Subcutaneous abdominal adipose tissue (tissue), 5 donors: Measurements from ENCODE around the gene FEM1C.

Experiments
- H3K27ac ChIP-seq: one replicate; pipeline ENCODE4 v1.7.0; 2013; ENCODE audit warnings: low read depth, mild to moderate bottlenecking, inconsistent platforms, low read length, moderate library complexity
- H3K27me3 ChIP-seq, 5 donors: one replicate each; pipeline ENCODE4 v1.7.0; 2013; ENCODE audit warnings: low read length in 5 of 5, inconsistent platforms in 1 of 5; ENCODE audit not compliant: control insufficient read depth in 5 of 5, insufficient read depth in 4 of 5
- H3K36me3 ChIP-seq, 5 donors: one replicate each; pipeline ENCODE4 v1.7.0; 2013; ENCODE audit warnings: low read length in 5 of 5; ENCODE audit not compliant: control insufficient read depth in 5 of 5, insufficient read depth in 5 of 5
- H3K4me1 ChIP-seq, 5 donors: one replicate each; pipeline ENCODE4 v1.7.0; 2013; ENCODE audit warnings: low read length in 5 of 5, mild to moderate bottlenecking in 3 of 5, moderate library complexity in 1 of 5; ENCODE audit not compliant: control insufficient read depth in 5 of 5, insufficient read depth in 5 of 5
- H3K4me3 ChIP-seq, 5 donors: one replicate each; pipeline ENCODE4 v1.7.0; 2013; ENCODE audit warnings: low read length in 5 of 5, low read depth in 1 of 5
- H3K9ac ChIP-seq, 5 donors: one replicate each; pipeline ENCODE4 v1.7.0; 2013; ENCODE audit warnings: low read length in 5 of 5, mild to moderate bottlenecking in 4 of 5, moderate library complexity in 3 of 5
- H3K9me3 ChIP-seq, 5 donors: one replicate each; pipeline ENCODE4 v1.7.0; 2013; ENCODE audit warnings: low read length in 5 of 5; ENCODE audit not compliant: control insufficient read depth in 5 of 5
- donor health status: healthy.
- donor health status: healthy.
- donor health status: healthy.
- donor health status: healthy.
- donor health status: healthy.

Gene FEM1C

GRCh38 chr5:115558388-115558956, 13.9 kb upstream of the FEM1C start:
- no peak overlapping the region for H3K4me3 ChIP-seq
- H3K4me1 ChIP-seq = peaks cover 0 to 12% (median 0%) of the 10 kb centered on the region in 5 donors
- H3K9me3 ChIP-seq = no peaks in the 10 kb centered on the region
- H3K27me3 ChIP-seq = no peaks in the 10 kb centered on the region
- H3K36me3 ChIP-seq = no peaks in the 10 kb centered on the region
- no peak overlapping the region for H3K9ac ChIP-seq
- H3K27ac ChIP-seq = no peak overlapping the region

- Histone ChIP-seq H3K4me3 (no peak overlapping the region), H3K9me3 (no peaks in the 10 kb centered on the region), H3K36me3 (no peaks in the 10 kb centered on the region), H3K27ac (no peak overlapping the region), H3K4me1 (peaks cover 0 to 12% (median 0%) of the 10 kb centered on the region in 5 donors), H3K27me3 (no peaks in the 10 kb centered on the region), H3K9ac (no peak overlapping the region)
Observed at GRCh38 chr5:115557667-115558387, 13.3 kb upstream of the FEM1C start.

DNA sequence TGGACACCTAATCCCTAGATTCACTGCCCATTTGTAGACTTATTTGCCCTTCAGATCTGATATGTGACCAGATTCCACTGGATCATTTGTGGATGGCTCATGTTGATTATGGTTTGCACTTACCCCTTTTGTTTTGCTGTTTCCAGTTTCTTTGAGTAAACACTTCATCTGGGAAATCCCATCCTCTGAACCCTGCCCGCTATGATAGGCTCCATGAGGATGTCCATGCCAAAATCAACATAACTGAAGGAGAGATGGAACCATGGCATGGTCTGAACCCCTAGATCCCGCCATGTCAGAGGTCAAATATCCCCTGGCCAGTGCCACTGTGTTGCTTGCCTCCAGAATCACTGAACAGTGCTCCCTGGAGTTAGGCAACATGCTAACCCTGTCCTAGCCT, 11.7 kb upstream of the FEM1C start:
- no peaks in the 10 kb centered on the region for H3K9me3 ChIP-seq
- H3K9ac ChIP-seq = no peak overlapping the region
- no peaks in the 10 kb centered on the region for H3K36me3 ChIP-seq
- no peaks in the 10 kb centered on the region for H3K27me3 ChIP-seq
- no peak overlapping the region for H3K27ac ChIP-seq
- peaks cover 0 to 12% (median 0%) of the 10 kb centered on the region in 5 donors for H3K4me1 ChIP-seq
- no peak overlapping the region for H3K4me3 ChIP-seq

GRCh38 chr5:115555084-115555633, 10.6 kb upstream of the FEM1C start:
- H3K4me3 ChIP-seq = no peak overlapping the region
- no peaks in the 10 kb centered on the region for H3K36me3 ChIP-seq
- no peak overlapping the region for H3K27ac ChIP-seq
- peaks cover 0 to 16% (median 0%) of the 10 kb centered on the region in 5 donors for H3K4me1 ChIP-seq
- H3K27me3 ChIP-seq = no peaks in the 10 kb centered on the region
- no peak overlapping the region for H3K9ac ChIP-seq
- H3K9me3 ChIP-seq = no peaks in the 10 kb centered on the region

DNA sequence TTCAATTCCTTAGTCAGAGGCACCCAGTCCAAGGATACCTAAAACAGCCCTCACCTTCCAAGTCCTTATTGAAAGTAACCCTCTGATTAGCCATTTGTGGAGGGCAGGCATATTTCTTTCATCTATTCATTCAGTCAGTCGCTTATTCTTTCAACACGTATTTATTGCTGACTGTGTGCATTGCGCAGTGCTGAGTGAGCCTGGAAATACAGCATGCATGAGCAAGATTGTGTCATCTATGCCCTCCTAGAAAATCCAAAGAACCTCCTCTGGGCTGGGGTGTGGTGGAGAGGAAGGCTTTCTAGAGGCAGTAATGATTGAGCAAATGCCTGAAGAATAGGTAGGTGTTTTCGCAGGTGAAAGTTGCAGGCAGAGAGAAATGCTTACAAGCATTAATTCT, 8.5 kb upstream of the FEM1C start:
- Histone ChIP-seq H3K27me3 (no peaks in the 10 kb centered on the region), H3K4me1 (peaks cover 0 to 13% (median 0%) of the 10 kb centered on the region in 5 donors), H3K36me3 (no peaks in the 10 kb centered on the region), H3K9me3 (no peaks in the 10 kb centered on the region), H3K4me3 (no peak overlapping the region), H3K27ac (no peak overlapping the region), H3K9ac (no peak overlapping the region)

- Histone ChIP-seq H3K9ac (no peak overlapping the region), H3K27ac (no peak overlapping the region), H3K4me1 (peaks cover 0 to 5% (median 0%) of the 10 kb centered on the region in 5 donors), H3K36me3 (no peaks in the 10 kb centered on the region), H3K9me3 (peaks cover 0 to 1% (median 0%) of the 10 kb centered on the region in 5 donors), H3K27me3 (no peaks in the 10 kb centered on the region), H3K4me3 (no peak overlapping the region)
Observed at GRCh38 chr5:115551415-115551814, 6.8 kb upstream of the FEM1C start.

DNA sequence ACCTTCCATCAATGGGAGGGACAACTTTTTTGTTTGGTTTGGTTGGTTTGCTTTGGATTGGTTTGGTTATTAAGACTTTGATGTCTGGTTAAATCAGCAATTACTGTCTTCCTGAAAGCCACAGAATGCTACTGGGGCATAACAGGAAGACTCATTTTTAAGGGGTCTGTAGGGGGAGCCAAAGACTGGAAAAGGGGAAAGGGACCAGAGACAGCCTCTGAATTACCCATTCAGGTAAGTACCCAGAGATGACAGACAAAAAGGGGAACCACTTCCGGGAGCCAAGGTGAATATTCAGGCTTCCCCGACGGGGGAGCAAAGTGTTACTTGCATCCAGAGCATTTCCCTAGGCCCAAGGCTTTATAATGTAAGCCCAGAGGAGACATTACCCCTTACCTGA, 4.6 kb upstream of the FEM1C start:
- Histone ChIP-seq H3K4me3 (no peak overlapping the region), H3K27me3 (no peaks in the 10 kb centered on the region), H3K9me3 (peaks cover 3 to 9% (median 5%) of the 10 kb centered on the region in 5 donors), H3K9ac (no peak overlapping the region), H3K4me1 (peaks cover 0 to 9% (median 3%) of the 10 kb centered on the region in 5 donors), H3K27ac (no peak overlapping the region), H3K36me3 (no peaks in the 10 kb centered on the region)

- Histone ChIP-seq H3K9me3 (peaks cover 3 to 9% (median 5%) of the 10 kb centered on the region in 5 donors), H3K27me3 (no peaks in the 10 kb centered on the region), H3K4me3 (no peak overlapping the region), H3K4me1 (peaks cover 0 to 9% (median 3%) of the 10 kb centered on the region in 5 donors), H3K9ac (no peak overlapping the region), H3K36me3 (no peaks in the 10 kb centered on the region), H3K27ac (no peak overlapping the region)
Observed at GRCh38 chr5:115548683-115549082, 4.1 kb upstream of the FEM1C start.

DNA sequence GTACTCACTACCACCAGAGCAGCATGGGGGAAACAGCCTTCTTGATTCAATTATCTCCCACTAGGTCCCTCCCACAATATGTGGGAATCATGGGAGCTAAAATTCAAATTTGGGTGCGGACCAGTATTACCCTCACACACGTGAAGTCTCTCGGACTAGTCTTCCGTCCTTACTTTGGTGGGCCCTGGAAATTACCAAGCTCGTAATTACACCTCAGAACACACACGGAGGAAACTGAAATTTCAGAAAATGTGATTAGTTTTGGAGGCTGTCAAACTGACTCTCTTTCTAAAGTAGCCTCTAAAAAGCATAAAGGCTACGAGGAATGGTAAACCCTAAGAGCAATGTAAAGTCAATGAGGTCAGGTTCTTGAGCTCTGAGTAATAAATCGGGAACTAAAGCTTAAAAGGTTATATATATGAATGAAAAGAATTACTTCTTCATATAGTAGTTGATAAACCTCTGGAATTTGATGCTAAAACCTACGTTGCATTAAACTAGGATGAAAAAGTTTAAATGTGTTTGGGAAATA, 842 bp upstream of the FEM1C start:
- H3K4me3 ChIP-seq = peak overlapping the region; percentile 41 to 60 (median 50)
- peak overlapping the region in 2 of 5 donors; percentile 31 to 62 for H3K9ac ChIP-seq
- H3K27ac ChIP-seq = peak overlapping the region; percentile 24
- H3K4me1 ChIP-seq = peaks cover 0 to 37% (median 32%) of the 10 kb centered on the region in 5 donors
- H3K9me3 ChIP-seq = peaks cover 3 to 9% (median 5%) of the 10 kb centered on the region in 5 donors
- peaks cover 0 to 5% (median 0%) of the 10 kb centered on the region in 5 donors for H3K36me3 ChIP-seq
- no peaks in the 10 kb centered on the region for H3K27me3 ChIP-seq

GRCh38 chr5:115544043-115544435, 536 bp downstream of the FEM1C start:
- Histone ChIP-seq H3K4me3 (peak overlapping the region; percentile 70 to 96 (median 91)), H3K27ac (peak overlapping the region; percentile 98), H3K4me1 (peaks cover 0 to 51% (median 45%) of the 10 kb centered on the region in 5 donors), H3K36me3 (peaks cover 0 to 6% (median 0%) of the 10 kb centered on the region in 5 donors), H3K27me3 (no peaks in the 10 kb centered on the region), H3K9ac (peak overlapping the region; percentile 60 to 95 (median 83)), H3K9me3 (peaks cover 3 to 9% (median 5%) of the 10 kb centered on the region in 5 donors)
